Fibroblast of mammary gland (primary cell): ENCODE data around the gene AHRR.

Experiments used
- DNase-seq: peaks from one replicate; pipeline ENCODE4 v3.0.0-alpha.2; 2010; ENCODE audit warnings: low read depth
- H3K4me3 ChIP-seq: 2 replicates; pipeline ENCODE4 v1.5.1; 2011; ENCODE audit warnings: low read depth, mild to moderate bottlenecking, low read length, moderate library complexity; ENCODE audit not compliant: control insufficient read depth
- TF ChIP-seq, protein P1 (sequence below): conservative IDR thresholded peaks from 2 replicates; pipeline ENCODE4 v1.5.1; 2011; ENCODE audit warnings: low read depth, low read length, inconsistent platforms; ENCODE audit not compliant: control insufficient read depth, insufficient read depth

The AHRR gene

DNA sequence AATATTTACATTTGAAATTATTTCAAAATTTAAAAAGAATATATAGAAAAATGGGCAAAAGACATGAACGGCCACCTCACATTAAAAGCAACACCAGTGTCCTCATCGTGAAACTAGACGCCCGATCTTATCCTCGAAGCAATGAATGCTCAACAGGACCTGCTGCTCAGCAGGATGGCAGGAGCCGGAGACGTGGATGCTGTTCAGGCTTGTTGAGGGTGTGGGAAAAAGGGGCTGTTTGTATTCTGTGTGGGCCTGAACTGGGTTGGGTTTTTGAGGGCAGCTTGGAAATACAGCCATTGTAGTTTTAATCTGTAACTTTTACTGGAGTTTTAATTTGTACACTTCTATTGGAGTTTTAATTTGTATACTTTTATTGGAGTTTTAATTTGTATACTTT is 141.8 kb downstream of the AHRR start:
- DNase-seq = no peak
- TF ChIP-seq, protein P1, sequence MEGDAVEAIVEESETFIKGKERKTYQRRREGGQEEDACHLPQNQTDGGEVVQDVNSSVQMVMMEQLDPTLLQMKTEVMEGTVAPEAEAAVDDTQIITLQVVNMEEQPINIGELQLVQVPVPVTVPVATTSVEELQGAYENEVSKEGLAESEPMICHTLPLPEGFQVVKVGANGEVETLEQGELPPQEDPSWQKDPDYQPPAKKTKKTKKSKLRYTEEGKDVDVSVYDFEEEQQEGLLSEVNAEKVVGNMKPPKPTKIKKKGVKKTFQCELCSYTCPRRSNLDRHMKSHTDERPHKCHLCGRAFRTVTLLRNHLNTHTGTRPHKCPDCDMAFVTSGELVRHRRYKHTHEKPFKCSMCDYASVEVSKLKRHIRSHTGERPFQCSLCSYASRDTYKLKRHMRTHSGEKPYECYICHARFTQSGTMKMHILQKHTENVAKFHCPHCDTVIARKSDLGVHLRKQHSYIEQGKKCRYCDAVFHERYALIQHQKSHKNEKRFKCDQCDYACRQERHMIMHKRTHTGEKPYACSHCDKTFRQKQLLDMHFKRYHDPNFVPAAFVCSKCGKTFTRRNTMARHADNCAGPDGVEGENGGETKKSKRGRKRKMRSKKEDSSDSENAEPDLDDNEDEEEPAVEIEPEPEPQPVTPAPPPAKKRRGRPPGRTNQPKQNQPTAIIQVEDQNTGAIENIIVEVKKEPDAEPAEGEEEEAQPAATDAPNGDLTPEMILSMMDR = no peak
- no peak overlapping the region for H3K4me3 ChIP-seq

DNA sequence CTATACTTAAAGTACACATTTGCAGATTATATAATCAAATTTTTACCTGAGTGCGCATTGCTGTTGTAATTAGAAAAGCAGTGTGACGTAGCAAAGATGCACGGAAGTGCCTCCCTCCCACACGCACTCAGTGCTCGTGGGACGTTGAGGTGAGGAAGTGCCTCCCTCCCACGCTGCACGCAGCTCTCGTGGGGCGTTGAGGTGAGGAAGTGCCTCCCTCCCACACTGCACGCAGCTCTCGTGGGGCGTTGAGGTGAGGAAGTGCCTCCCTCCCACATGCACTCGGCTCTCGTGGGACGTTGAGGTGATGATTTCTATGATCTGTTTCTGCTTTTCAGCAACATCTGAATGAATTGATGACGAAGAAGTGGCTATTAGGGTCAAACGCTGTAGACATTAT is 142.4 kb downstream of the AHRR start:
- DNase-seq = no peak
- no peak overlapping the region for H3K4me3 ChIP-seq
- TF ChIP-seq, protein P1 = no peak

DNA sequence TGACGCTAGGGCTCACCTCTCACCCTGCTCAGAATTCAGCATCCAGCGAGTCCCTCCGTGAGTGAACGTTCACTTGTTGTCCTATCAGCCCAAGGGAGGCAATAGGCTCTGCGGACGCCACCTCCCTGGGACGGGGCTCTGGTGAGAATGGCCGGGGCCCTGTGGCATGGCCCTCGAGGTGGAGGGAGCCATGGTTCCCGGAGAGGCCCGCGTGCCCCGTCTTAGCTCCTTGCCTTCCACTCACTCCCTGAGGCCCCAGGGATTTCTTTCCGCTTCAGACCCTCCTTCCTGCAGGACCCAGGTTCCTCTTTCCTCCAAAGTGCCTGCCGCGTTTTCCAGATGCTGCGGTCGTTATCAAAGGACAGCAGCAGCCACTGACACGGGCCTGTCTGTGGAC is 142.9 kb downstream of the AHRR start:
- H3K4me3 ChIP-seq = no peak overlapping the region
- DNase-seq = no peak

DNA sequence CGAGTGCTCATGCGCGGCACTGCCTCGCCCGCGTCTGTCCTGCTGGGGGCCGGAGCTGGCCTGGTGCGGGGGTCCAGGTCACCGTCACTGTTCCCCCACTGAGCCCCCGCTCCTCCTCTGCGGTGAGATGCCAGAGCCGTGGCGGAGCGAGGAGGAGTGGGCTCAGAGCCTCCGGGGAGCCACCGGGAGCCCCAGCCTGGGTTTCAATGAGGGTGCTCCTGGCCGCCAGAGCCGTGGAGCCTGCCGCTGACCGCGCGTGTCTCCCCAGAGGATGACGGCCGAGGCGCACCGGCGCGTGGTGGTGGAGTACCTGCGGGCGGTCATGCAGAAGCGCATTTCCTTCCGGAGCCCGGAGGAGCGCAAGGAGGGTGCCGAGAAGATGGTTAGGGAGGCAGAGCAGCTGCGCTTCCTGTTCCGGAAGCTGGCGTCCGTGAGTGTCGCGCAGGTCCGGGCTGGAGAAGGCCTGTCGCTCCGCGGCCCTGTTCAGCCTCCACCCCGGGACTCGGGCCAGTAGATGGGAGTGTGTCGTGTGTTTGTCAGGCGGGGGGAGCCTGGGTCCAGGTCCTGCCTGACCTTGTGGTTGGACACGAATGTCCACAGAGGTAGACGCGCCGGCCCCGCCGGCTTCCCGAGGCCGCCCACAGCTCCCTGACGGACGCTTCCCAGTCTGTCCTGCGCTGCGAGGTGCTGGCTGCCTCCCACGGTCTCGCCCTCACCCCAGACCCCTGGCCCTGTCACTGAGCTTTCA is 143.5 kb downstream of the AHRR start:
- TF ChIP-seq, protein P1 = no peak
- DNase-seq = no peak
- no peak overlapping the region for H3K4me3 ChIP-seq

More for the DNA sequence above, 142.9 kb downstream of the AHRR start:
- TF ChIP-seq, protein P1 = no peak

DNA sequence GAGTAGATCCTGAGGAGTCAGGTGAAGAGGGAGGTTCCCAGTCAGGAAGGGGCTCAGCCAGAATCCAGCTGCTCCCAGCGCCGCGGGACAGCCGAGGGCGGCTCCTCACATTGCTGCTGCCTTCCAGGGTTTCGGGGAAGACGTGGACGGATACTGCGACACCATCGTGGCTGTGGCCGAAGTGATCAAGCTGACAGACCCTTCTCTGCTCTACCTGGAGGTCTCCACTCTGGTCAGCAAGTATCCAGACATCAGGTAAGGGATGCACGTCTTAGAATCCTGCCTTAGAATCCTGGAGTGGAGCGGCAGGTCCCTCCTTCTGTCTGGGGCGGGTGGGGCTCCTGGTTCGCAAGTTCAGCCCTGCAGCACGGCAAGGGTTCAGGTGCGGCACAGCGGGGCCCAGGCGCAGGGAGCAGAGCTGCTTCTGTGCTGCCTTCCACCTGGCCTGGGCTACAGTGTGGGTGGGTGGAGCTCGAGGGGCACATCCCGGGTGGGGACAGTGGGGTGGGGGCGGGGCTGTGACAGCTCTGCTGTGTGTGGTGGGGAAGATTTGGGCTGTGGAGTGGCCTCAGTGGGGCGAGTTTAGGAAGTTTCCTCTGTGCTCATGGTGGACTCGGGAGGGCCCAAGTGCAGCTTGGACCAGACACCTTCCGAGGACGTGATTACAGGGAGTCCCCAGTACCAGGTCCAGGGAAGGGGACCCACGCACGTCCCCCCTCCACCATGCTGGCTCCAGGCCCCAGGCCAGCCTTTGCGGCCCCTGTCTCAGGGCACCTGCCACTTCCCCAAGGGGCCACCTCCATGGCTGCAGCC is 144.3 kb downstream of the AHRR start:
- no peak for DNase-seq
- no peak overlapping the region for H3K4me3 ChIP-seq
- TF ChIP-seq, protein P1 = no peak

DNA sequence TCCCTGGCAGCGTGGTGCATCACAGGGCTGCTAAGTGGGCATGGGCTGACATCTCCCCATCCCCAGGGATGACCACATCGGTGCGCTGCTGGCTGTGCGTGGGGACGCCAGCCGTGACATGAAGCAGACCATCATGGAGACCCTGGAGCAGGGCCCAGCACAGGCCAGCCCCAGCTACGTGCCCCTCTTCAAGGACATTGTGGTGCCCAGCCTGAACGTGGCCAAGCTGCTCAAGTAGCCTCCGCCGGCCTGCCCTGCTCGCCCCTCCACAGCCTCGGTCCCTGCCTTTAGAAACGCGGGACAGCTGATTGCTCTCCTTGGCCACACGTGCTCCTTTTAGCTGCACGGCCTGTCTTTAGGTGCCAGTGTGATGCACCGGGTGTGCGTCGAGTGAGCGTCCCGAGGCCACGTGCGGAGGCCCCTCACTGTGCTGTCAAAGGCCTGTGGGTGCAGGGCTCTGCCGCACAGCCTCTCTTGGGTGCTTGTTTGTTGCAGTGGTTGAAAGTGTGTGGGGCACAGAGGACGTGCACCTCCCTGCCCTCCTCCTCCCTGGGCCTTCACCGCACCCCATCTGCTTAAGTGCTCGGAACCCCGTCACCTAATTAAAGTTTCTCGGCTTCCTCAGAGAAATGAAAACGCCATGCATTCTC is 145.3 kb downstream of the AHRR start:
- no peak for DNase-seq
- TF ChIP-seq, protein P1 = no peak
- no peak overlapping the region for H3K4me3 ChIP-seq
